ENCODE data around the gene AFAP1L2. TPM values are rescaled to one million over a fixed set of nuclear protein-coding genes. Genes with fewer than 3 reads are reported as not detected.

Gene AFAP1L2
- total RNA-seq, 1 donor from 2014 or later = 5.7 TPM

- Mint-ChIP-seq H3K9me3 (ENCODE audit: unreplicated experiment) (no peaks in the 10 kb centered on the region), H3K4me1 (ENCODE audit: unreplicated experiment) (no peaks in the 10 kb centered on the region), H3K27me3 (ENCODE audit: unreplicated experiment) (peaks cover 7% of the 10 kb centered on the region), H3K4me3 (ENCODE audit: unreplicated experiment) (no peak overlapping the region), H3K36me3 (ENCODE audit: unreplicated experiment) (no peaks in the 10 kb centered on the region), H3K27ac (ENCODE audit: unreplicated experiment) (no peak overlapping the region)
- no peak for TF ChIP-seq CTCF (IDR thresholded peaks at IDR 0.05)
- DNase-seq (ENCODE audit: extremely low spot score, unreplicated experiment) = no peak
Observed at GRCh38 chr10:114278884-114279191, 125.5 kb downstream of the AFAP1L2 start.

DNA sequence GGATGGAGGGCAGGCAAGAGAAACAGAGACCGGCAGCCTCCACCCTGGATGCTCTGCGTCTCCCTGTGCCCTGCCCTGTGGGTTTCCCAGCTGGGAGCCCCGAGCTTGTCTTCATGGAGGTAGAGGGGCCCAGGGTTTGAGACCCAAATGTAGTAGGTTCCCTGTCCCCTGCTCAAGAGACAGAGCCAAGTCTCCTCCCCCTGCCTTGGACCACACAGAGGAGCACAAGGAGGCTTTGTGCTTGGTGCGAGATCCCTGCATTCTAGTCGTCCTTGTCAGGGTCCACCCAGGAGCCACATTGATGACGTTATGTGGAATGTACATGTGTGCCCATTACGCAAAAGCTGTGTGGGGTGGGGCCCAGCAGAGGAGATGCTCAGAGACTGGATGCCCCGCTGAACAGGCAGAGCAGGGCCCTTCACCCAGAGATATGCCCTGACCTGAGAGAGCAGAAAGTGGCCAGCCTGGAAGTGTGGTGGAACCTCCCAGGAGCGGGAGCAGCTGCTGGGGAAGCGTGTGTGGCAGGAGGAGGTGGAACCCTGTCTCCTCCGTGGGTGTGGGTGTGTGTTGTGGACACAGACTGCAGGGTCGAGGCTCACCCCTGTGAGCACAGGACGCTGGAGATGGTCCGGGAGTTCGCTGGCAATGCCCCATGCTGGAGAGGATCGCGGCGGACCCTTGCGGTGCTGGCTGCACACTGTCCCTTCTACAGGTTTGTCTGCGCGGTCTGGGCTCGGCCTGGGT, 126.0 kb downstream of the AFAP1L2 start:
- Mint-ChIP-seq H3K4me3 (ENCODE audit: unreplicated experiment) (no peak overlapping the region), H3K36me3 (ENCODE audit: unreplicated experiment) (no peaks in the 10 kb centered on the region), H3K4me1 (ENCODE audit: unreplicated experiment) (no peaks in the 10 kb centered on the region), H3K27me3 (ENCODE audit: unreplicated experiment) (peaks cover 7% of the 10 kb centered on the region), H3K27ac (ENCODE audit: unreplicated experiment) (no peak overlapping the region), H3K9me3 (ENCODE audit: unreplicated experiment) (no peaks in the 10 kb centered on the region)
- DNase-seq (ENCODE audit: extremely low spot score, unreplicated experiment) = no peak
- no peak for TF ChIP-seq CTCF (IDR thresholded peaks at IDR 0.05)

GRCh38 chr10:114276671-114277070, 127.6 kb downstream of the AFAP1L2 start:
- no peak overlapping the region for H3K27ac Mint-ChIP-seq (ENCODE audit: unreplicated experiment)
- DNase-seq (ENCODE audit: extremely low spot score, unreplicated experiment) = no peak
- H3K4me3 Mint-ChIP-seq (ENCODE audit: unreplicated experiment) = no peak overlapping the region
- H3K4me1 Mint-ChIP-seq (ENCODE audit: unreplicated experiment) = peaks cover 6% of the 10 kb centered on the region
- no peaks in the 10 kb centered on the region for H3K36me3 Mint-ChIP-seq (ENCODE audit: unreplicated experiment)
- H3K27me3 Mint-ChIP-seq (ENCODE audit: unreplicated experiment) = peaks cover 7% of the 10 kb centered on the region
- no peak for TF ChIP-seq CTCF (IDR thresholded peaks at IDR 0.05)
- H3K9me3 Mint-ChIP-seq (ENCODE audit: unreplicated experiment) = no peaks in the 10 kb centered on the region

- peaks cover 12% of the 10 kb centered on the region for H3K4me1 Mint-ChIP-seq (ENCODE audit: unreplicated experiment)
- H3K4me3 Mint-ChIP-seq (ENCODE audit: unreplicated experiment) = no peak overlapping the region
- no peaks in the 10 kb centered on the region for H3K9me3 Mint-ChIP-seq (ENCODE audit: unreplicated experiment)
- no peak overlapping the region for H3K27ac Mint-ChIP-seq (ENCODE audit: unreplicated experiment)
- DNase-seq (ENCODE audit: extremely low spot score, unreplicated experiment) = no peak
- H3K36me3 Mint-ChIP-seq (ENCODE audit: unreplicated experiment) = no peaks in the 10 kb centered on the region
- no peak for TF ChIP-seq CTCF (IDR thresholded peaks at IDR 0.05)
- H3K27me3 Mint-ChIP-seq (ENCODE audit: unreplicated experiment) = peaks cover 7% of the 10 kb centered on the region
Observed at GRCh38 chr10:114276066-114276465, 128.2 kb downstream of the AFAP1L2 start.

GRCh38 chr10:114274616-114275453, 129.5 kb downstream of the AFAP1L2 start:
- H3K4me1 Mint-ChIP-seq (ENCODE audit: unreplicated experiment) = peaks cover 15% of the 10 kb centered on the region
- TF ChIP-seq CTCF (IDR thresholded peaks at IDR 0.05) = no peak
- no peak for DNase-seq (ENCODE audit: extremely low spot score, unreplicated experiment)
- H3K4me3 Mint-ChIP-seq (ENCODE audit: unreplicated experiment) = no peak overlapping the region
- H3K36me3 Mint-ChIP-seq (ENCODE audit: unreplicated experiment) = no peaks in the 10 kb centered on the region
- no peaks in the 10 kb centered on the region for H3K9me3 Mint-ChIP-seq (ENCODE audit: unreplicated experiment)
- peaks cover 7% of the 10 kb centered on the region for H3K27me3 Mint-ChIP-seq (ENCODE audit: unreplicated experiment)
- H3K27ac Mint-ChIP-seq (ENCODE audit: unreplicated experiment) = no peak overlapping the region

Measured in osteocyte (in vitro differentiated cells).